HG03097 (cell line): ENCODE data around the gene VPS51.
A peak's percentile ranks its signal among the peaks of the same experiment; 100 is the strongest.

Experiments
- ATAC-seq: cut with Tn5 transposase; IDR thresholded peaks from one replicate; pipeline ENCODE4 v1.9.1; 2021; ENCODE audit not compliant: unreplicated experiment, low FRiP score

Gene VPS51

DNA sequence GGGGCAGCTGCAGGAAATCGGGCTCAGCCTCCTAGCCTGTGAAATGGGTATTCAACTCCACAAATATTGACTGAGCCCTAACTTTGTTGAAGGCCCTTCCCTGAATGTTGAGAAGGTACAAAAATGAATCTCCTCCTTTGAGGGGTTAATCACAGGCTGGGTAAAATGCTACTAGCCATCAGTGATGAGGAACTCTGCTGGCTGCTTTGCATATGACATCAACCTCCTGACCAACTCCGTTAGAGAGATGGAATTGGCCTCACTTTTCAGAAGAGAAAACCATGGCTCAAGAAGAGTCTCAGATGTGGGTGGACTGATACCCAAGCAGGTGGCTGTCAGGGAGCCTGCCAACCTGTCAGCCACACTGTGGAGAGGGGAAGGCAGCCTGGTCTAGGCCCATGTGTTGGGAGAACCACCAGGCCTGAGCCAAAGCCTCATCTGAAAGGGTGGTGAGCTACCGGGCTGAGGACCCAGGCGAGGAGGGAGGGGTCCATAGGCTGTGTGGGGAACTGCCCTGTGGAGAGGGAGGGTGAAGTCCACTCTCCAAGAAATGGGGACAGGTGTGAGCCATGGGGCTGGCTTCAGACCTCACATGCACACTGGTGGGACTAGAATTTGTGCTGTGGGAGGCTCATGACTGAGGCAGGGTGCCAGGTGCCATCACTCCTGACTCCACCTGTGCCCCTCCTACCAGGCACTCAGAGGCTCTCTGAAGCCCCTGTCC lies 23.9 kb upstream of the VPS51 start:
- ATAC-seq = no peak

- no peak for ATAC-seq
Observed at GRCh38 chr11:65072631-65072966, 23.4 kb upstream of the VPS51 start.

DNA sequence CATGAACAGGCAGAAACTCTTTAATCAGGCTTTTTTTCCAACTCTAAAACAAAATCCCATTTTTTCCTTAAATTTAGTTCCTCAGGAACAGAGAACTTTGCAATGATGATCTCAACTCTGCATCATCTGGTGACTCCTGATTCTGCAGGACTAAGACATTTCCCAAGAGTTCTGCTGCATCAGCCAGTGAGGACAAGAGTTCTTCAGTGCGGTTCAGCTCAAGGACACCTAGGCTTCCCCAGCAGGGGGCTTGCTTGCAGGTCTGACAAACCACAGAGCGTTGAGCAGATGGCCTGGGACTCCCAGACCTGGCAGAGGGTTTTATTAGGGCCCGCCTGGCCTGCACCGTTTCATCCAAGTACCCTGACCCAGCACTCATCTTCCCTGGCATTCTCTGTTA lies 18.6 kb upstream of the VPS51 start:
- ATAC-seq = no peak

GRCh38 chr11:65078151-65078550 lies 17.9 kb upstream of the VPS51 start:
- ATAC-seq = no peak

DNA sequence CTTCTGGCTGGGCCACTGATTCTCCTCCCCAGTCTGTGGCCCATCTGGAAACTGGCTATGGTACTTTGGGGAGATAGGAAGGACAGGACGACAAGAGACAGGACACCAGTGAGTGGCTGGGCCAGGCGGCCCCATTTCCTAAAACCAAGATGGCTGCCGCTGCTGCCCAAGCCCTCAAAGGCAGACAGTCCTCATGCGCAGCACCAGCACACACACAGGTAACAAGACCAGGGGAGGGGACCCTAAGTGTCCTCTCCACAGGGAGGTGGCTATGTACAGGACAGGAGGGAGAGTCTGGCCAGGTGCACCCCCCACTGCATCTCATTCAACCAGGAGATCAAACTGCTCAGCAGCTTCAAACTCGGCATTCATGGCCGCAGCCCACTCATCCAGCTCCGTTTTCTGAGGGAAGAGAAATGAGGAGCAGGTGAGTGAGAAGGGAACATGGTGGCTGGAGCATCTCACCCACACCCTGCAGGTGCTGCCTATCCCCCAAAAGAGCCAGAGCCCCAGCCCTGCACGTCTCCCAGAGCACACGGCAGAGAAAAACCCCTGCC lies 17.1 kb upstream of the VPS51 start:
- ATAC-seq = no peak

- ATAC-seq = peak; percentile 22
Observed at GRCh38 chr11:65083134-65083833, 12.7 kb upstream of the VPS51 start.

- peak; percentile 73 for ATAC-seq
Observed at GRCh38 chr11:65083834-65084597, 12.0 kb upstream of the VPS51 start, which contains the start of the genes CDCA5 and ZFPL1. Gene CDCA5, minus strand, starts transcription at chr11:65084040. Its CDS starts 62 bp downstream, at chr11:65083978. Gene ZFPL1, plus strand, starts transcription at chr11:65084222. Its CDS starts 477 bp downstream, at chr11:65084699.

- no peak for ATAC-seq
Observed at GRCh38 chr11:65084598-65085375, 11.2 kb upstream of the VPS51 start.

DNA sequence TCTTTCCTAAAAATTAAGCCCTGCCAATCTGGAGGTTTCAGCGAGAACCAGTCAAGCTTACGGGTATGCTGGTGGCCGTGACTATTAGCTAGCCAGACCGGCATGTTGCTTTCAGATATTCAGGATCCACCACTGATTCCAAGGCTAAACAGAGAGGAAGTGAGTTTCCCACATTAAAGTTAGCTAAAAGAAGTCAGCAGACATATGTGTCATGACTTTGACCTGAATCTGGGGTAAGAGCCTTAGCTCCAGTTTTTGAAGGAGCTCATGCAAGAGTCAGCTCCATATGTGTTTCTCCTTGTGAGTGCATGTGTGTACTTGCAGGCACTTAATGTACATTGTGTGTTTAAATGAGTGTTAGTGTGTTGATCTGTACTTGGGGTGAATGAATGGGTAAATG lies 10.6 kb upstream of the VPS51 start:
- no peak for ATAC-seq

GRCh38 chr11:65086809-65087208 lies 9.2 kb upstream of the VPS51 start:
- ATAC-seq = no peak

DNA sequence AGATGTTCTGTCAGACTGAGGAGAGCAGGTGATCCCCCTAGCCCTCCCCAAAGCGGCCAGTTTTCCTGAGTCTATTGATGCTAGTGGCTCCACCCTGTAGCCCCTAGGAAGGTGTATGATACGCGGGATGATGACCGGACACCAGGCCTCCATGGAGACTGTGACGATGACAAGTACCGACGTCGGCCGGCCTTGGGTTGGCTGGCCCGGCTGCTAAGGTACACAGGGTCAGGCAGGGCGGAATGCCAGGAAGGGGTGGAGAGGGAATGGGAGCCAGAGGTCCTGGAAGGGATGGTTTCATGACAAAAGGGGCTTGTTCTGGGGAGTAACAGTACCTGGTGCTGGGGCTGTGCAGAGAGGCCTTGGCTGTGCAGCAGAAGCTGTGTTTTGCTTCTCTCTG lies 8.8 kb upstream of the VPS51 start:
- ATAC-seq = no peak

DNA sequence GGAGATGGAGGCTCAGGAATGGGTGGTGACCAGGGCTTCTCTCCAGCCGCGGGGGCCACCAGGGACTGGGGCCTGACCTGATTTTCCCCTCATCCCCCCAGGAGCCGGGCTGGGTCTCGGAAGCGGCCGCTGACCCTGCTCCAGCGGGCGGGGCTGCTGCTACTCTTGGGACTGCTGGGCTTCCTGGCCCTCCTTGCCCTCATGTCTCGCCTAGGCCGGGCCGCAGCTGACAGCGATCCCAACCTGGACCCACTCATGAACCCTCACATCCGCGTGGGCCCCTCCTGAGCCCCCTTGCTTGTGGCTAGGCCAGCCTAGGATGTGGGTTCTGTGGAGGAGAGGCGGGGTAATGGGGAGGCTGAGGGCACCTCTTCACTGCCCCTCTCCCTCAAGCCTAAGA lies 8.2 kb upstream of the VPS51 start:
- no peak for ATAC-seq

DNA sequence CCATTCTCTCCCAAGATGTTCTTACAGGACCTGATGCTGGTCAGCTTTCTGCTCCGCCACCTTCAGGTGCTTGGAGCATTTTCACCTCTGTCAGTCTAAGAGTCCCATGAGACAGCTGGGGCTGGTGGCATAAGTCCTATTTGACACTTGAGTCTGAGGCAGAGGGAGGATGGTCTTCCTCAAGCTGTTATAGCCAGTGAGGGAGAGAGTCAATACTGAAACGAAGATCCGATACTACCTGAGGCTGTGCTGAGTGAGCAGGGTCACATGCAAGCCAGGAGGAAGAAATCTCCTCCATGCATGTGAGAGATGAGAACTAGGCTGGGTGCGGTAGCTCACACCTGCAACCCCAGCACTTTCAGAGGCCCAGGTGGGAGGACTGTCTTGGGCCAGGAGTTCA lies 6.4 kb upstream of the VPS51 start:
- no peak for ATAC-seq

- no peak for ATAC-seq
Observed at GRCh38 chr11:65090628-65091027, 5.4 kb upstream of the VPS51 start.

DNA sequence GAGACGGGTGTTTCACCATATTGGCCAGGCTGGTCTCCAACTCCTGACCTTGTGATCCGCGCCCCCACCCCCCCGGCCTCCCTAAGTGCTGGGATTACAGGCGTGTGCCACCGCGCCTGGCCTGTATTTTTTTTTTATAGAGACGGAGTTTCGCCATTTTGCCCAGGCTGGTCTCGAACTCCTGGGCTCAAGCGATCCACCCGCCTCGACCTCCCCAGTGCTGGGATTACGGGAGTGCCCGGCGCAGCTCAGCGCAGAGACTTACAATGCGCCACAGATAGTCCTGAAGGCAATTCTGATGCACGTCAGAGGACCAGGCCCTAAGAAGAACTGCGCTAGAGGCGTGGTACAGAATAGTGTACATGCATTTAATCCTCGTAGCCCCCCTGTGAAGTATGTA lies 587 bp upstream of the VPS51 start:
- ATAC-seq = no peak

DNA sequence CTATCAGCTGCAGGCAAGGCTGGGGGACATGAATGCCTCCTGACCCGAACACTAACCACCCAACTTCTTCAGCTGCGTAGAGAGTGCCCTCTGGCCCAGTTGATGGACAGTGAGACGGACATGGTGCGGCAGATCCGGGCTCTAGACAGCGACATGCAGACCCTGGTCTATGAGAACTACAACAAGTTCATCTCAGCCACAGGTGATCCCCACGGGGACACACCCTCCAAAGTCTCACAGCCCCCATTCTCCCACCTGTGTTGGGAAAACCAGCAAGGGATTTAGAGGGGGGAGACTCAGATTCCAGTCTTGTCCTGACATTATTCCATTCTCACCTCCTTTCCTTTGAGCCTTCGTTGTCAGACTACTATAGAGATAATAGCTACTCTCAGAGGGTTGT lies 912 bp downstream of the VPS51 start:
- no peak for ATAC-seq

- ATAC-seq = no peak
Observed at GRCh38 chr11:65100674-65101350, 4.8 kb downstream of the VPS51 start.

DNA sequence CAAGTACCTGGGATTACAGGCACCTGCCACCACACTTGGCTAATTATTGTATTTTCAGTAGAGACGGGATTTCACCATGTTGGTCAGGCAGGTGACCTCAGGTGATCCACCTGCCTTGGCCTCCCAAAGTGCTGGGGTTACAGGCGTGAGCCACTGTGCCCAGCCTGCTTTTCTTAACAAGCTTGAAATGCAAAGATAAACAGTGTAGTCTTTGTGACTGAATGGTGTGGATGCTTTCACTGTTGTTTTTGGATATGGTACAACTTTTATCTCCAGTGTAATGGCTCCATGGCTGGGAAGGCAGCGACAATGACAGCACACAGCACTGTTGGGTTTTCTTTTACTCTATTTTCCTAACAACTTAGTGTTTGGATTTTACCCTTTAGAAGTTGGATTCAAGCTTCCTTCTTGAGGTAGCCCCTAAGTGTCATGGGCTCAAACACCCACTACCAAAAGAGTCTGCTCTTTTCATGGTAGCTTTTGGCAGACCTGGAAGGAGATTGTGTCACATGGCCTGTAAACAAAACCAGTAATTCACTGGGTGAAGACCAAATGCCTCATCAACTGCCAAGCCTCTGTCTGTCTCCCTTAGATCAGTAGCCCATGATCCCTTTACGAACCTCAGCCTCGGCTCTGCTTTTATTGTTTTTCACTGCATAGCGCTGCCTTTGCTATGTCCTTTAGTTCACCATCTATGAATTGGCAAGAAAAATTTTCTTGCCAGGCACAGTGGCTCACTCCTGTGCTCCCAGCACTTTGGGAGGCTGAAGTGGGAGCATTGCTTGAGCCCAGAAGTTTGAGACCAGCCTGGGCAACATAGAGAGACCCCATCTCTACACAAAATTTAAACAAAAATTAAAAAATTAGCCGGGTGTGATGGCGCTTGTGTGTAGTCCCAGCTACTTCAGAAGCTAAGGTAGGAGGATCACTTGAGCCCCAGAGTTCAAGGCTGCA lies 6.4 kb downstream of the VPS51 start:
- no peak for ATAC-seq

DNA sequence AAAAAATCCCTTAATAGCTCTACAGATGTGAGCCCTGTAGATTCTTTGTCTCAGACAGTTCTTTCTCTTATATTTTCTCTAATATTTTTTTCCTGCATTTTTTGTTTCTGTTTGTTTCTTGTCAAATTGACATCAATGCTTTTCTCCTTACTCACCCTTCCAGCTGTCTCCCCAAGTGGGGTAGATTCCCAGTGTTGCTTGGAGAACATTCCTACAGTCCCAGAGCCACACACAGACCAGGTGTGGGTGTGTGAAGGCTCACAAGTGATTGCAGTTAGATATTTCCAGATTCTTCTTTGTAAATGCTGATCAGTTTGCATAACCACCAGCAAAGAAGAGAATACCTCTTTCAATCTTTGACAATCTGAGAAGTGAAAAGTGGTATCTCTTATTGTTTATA lies 7.5 kb downstream of the VPS51 start:
- ATAC-seq = no peak
